Measurements from ENCODE around the gene ABCF2. TPM values are rescaled to one million over a fixed set of nuclear protein-coding genes. Genes with fewer than 3 reads are reported as not detected.

ABCF2 gene
- total and polyA plus RNA-seq, 10 of the 15 experiments (the other 5 are each of a cell fraction or from before 2014, with no cell fraction given), result 29.3 to 76.3 (median 57.1) TPM

GRCh38 chr7:151226875-151227782 lies at the start of gene ABCF2 (continued):
- TF ChIP-seq RELA (IDR thresholded peaks at IDR 0.05; ENCODE audit: borderline replicate concordance, partially characterized antibody) (peak; percentile 60), TAF1 (IDR thresholded peaks at IDR 0.05; ENCODE audit: borderline replicate concordance, low read depth, low read length) (0 out of 2 replicates have a peak, but pooled peaks have one; percentile 11), IRF3 (IDR thresholded peaks at IDR 0.05) (peak; percentile 58; the same call in 1 of the 2 replicates), ZNF622 (IDR thresholded peaks at IDR 0.05) (no peak), NR2C1 (IDR thresholded peaks at IDR 0.05) (peak; percentile 65), RB1 (IDR thresholded peaks at IDR 0.05; ENCODE audit: borderline replicate concordance) (peak; percentile 77), PKNOX1 (IDR thresholded peaks at IDR 0.05) (peak; percentile 78), BHLHE40 (IDR thresholded peaks at IDR 0.05; ENCODE audit: borderline replicate concordance in 1 of 2, low read depth in 2 of 2, low read length in 1 of 2) (peak; percentile 48 to 80; a peak in 3 of 4 replicates), SRF (IDR thresholded peaks at IDR 0.05; ENCODE audit: low read depth in 2 of 2, low read length in 2 of 2) (peak in 1 of 2 experiments; percentile 89; a peak in 2 of 4 replicates), PAX5 (IDR thresholded peaks at IDR 0.05; ENCODE audit: borderline replicate concordance, low read depth, low read length) (no peak), GABPA (IDR thresholded peaks at IDR 0.05; ENCODE audit: low read depth) (0 out of 2 replicates have a peak, but pooled peaks have one; percentile 24)
